ENCODE data around the gene KIF21A.

Gene KIF21A

DNA sequence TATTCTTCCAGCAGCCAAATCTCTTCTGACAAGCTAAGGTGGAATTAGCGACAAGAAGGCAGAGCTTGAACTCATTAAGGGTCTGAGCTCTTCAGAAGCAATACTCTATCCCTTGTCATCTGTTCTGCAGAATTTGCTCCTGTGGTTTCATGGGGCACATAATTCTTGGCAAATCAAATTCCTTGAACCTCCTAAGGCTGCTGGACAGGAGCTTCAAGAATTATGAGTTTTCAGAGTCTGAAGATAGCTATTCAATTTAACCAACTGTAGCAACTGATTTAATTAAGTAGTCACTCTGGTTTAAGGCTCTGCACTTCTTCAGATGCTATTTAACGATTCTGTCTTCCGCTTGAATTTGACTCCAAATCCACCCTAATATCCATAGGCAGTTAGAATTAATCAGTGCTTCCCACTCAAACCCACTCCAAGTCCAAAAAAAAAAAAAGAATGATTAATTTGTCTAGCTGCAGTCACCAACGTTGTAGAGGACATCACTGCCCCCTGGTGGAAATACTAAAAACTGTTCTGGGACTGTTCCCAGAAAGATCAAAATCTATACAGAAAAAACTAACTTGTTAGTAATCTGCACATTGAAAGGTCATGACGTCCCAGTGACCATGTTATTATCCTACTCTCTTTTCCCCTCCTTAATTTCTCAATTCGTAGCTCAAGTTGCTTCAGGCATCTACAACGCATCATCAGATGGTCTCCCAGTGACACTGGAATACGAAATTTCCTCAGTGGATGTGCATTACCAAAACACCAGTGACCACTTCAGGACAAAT is 169.9 kb downstream of the KIF21A start:
- Mint-ChIP-seq H3K4me3 (no peak overlapping the region), H3K4me1 (no peaks in the 10 kb centered on the region), H3K27me3 (peaks cover 9% of the 10 kb centered on the region), H3K9me3 (no peaks in the 10 kb centered on the region), H3K27ac (no peak overlapping the region), H3K36me3 (ENCODE audit: low read depth) (no peaks in the 10 kb centered on the region)
- DNase-seq = peak; percentile 12
- no peak for ATAC-seq

DNA sequence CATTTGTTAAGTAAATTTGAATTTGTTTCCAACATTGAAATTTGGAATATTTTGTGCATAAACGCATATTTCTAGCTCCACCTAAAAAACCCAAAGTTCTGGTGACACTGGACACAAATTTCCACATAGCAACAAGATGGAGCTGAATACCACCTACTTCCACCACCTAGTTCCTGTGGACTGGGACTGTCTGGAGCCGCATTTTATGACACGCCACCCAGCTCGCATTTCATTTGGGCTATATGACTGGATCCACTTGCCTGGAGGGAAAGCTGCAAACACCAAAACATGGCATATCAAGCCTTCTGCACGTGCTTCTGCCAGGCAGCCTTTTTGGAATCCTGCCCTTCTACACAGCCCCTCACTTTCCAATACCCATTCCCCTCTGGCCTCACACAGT is 173.4 kb downstream of the KIF21A start:
- Mint-ChIP-seq H3K4me1 (no peaks in the 10 kb centered on the region), H3K4me3 (no peak overlapping the region), H3K36me3 (ENCODE audit: low read depth) (no peaks in the 10 kb centered on the region), H3K27me3 (peaks cover 4% of the 10 kb centered on the region), H3K9me3 (no peaks in the 10 kb centered on the region), H3K27ac (no peak overlapping the region)
- DNase-seq = no peak
- ATAC-seq = no peak

GRCh38 chr12:39267886-39268285 is 175.0 kb downstream of the KIF21A start:
- no peaks in the 10 kb centered on the region for H3K27me3 Mint-ChIP-seq
- DNase-seq (no peak), ATAC-seq (no peak)
- no peak overlapping the region for H3K4me3 Mint-ChIP-seq
- no peak overlapping the region for H3K27ac Mint-ChIP-seq
- H3K4me1 Mint-ChIP-seq = no peaks in the 10 kb centered on the region
- H3K36me3 Mint-ChIP-seq (ENCODE audit: low read depth) = no peaks in the 10 kb centered on the region
- H3K9me3 Mint-ChIP-seq = no peaks in the 10 kb centered on the region

GRCh38 chr12:39252628-39253027 is 190.3 kb downstream of the KIF21A start:
- Mint-ChIP-seq H3K27me3 (no peaks in the 10 kb centered on the region), H3K36me3 (ENCODE audit: low read depth) (no peaks in the 10 kb centered on the region), H3K27ac (no peak overlapping the region), H3K4me3 (no peak overlapping the region), H3K9me3 (peaks cover 3% of the 10 kb centered on the region), H3K4me1 (no peaks in the 10 kb centered on the region)
- DNase-seq = no peak
- no peak for ATAC-seq

Data from activated naive CD8-positive, alpha-beta T cell treated with anti-CD3 and anti-CD28 coated beads, Interleukin-2, amount 50 U/mL, for 24 hours (primary cell).